HUES6 (cell line): ENCODE measurements around the gene ASB10.

Experiments
- H3K27ac ChIP-seq: 2 replicates; pipeline ENCODE4 v1.7.0; 2013; ENCODE audit warnings: low read depth, mild to moderate bottlenecking, low read length, inconsistent platforms
- H3K27me3 ChIP-seq: 2 replicates; pipeline ENCODE4 v1.6.1; 2013; ENCODE audit warnings: low read length; ENCODE audit not compliant: control insufficient read depth, insufficient read depth
- H3K36me3 ChIP-seq: 2 replicates; pipeline ENCODE4 v1.6.1; 2013; ENCODE audit warnings: low read length; ENCODE audit not compliant: control insufficient read depth, insufficient read depth
- H3K4me1 ChIP-seq: 2 replicates; pipeline ENCODE4 v1.6.1; 2013; ENCODE audit warnings: low read length; ENCODE audit not compliant: control insufficient read depth, insufficient read depth
- H3K4me3 ChIP-seq: 2 replicates; pipeline ENCODE4 v1.5.1; 2013; ENCODE audit warnings: low read depth, low read length
- H3K9ac ChIP-seq: one replicate; pipeline ENCODE4 v1.6.1; 2013; ENCODE audit warnings: mild to moderate bottlenecking, low read length
- H3K9me3 ChIP-seq: 2 replicates; pipeline ENCODE4 v1.6.1; 2013; ENCODE audit warnings: low read depth, low read length; ENCODE audit not compliant: control insufficient read depth, insufficient read depth

The ASB10 gene

DNA sequence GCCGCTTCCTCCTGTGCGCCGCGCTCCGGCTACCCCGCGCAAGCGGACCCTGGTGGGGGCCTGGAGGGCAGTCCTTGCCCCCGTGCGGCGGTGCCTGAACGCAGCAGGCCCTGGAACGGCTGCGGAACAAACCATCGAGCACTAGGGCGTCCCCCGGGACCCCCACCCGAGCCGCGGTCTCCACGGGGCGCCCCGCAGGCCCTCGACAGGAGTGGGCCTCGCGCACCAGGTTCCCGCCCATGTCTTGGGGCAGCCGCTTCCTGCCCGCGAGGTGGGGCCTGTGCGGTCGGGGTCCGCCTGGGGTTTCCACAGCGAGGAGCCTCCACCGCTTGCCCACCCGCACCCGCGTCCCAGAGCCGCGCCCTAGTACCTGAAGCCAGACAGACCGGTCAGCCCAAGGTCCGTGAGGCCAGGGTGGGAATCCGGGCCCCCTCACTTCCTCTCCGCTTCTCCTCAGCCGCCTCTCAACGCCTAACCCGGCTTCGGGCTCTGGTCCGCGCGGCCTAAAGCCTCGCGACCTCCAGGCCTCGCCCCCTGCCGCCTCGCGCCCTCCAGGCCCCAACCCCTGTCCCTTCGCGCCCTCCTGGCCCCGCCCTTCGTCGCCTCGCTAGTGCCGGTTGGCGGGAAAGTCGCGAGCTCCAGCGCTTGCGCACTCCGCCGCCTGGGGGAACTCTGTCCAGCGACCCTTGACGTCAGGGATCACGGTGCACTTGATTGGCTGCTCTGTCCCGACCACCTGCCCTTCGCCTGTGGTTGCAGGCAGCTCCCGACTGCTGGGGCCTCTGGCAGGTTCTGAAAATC lies 12.6 kb downstream of the ASB10 start:
- Histone ChIP-seq H3K36me3 (no peaks in the 10 kb centered on the region), H3K9me3 (peaks cover 11% of the 10 kb centered on the region), H3K9ac (no peak overlapping the region), H3K27me3 (peaks cover 88% of the 10 kb centered on the region), H3K4me3 (no peak overlapping the region), H3K27ac (no peak overlapping the region), H3K4me1 (no peaks in the 10 kb centered on the region)

DNA sequence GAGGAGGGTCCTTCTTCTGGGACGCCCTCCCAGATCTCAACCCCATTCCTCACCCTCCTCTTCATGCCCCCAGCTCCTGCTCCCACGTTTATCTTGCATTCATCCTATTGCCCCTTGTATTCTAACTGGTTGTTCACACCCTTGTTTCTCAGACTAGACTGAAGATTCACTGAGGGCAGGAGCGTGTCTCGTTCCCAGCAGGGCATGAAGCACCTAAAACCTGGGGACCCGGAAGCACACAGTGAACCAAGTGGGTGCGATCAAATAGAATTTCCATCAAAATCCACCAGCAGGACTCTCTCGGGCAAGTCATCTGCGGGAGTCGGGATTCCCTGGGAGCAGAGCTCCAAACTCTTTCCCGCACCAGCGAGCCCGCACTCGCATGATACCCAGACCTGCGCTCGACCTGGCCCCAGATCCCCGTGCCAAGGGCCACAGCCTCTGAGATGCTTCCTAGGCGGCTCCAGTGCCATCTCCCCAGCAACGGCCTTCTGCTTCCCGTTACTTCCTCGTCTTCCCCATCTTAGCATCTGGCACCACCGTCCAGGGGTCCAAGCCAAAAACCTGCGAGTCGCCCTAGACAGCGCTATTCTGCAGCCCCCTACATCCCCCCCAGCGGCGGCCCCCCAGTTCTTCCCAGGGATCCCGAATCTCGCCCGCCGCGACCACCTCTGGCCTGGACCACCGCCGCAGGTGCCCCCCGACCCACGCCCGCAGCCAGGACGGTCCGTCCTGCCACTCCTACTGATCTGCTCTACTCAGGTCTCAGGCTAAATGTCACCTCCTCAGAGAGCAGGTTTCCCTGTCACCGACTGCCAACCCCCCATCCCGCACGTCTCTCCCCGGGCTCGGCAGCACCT lies 13.4 kb downstream of the ASB10 start:
- H3K36me3 ChIP-seq = no peaks in the 10 kb centered on the region
- H3K9ac ChIP-seq = no peak overlapping the region
- H3K4me3 ChIP-seq = no peak overlapping the region
- peaks cover 5% of the 10 kb centered on the region; the same call in 1 of the 2 replicates for H3K4me1 ChIP-seq
- H3K9me3 ChIP-seq = peaks cover 11% of the 10 kb centered on the region
- no peak overlapping the region for H3K27ac ChIP-seq
- H3K27me3 ChIP-seq = peaks cover 88% of the 10 kb centered on the region

DNA sequence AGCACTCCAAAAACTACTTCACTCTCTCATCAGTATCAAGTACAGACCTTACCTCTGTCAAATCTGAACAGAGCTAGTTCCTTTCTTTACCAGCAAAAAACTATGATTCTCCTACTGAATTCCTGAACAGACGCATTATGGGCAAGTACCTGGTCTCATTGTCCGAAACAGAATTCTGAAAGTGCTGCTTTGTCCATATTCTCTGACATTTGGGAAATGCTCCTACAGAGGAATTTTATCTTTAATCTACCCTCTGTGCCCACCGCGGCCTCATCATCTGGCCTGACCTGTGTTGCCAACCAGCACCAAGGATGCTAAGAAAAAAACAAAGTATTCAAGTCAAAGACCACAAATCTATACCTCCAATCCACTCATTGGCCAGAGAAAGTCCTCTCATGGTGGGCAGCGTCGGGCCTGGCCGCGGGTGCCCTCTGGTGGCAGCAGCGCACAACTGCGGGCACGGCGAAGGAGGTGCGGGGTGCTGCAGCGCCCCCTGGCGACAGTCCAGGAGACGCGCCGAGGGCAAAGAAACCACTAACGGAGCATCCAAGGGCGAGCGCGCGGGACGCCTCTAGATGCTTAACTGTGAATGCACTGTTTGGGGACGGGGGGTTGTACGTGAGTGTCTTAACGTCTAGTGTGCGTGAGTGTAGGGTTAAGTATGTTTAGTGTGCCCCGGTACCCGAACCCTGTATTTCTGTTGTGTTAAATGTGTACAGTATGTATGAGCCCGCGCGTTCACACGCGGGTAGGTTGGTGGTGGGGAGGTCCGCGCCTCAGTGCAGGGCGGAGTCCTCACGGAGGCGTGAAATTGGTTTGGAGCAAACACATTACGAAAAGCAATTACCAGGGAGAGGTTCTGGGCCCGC lies 14.5 kb downstream of the ASB10 start:
- H3K4me3 ChIP-seq = no peak overlapping the region
- H3K27ac ChIP-seq = no peak overlapping the region
- peaks cover 11% of the 10 kb centered on the region for H3K9me3 ChIP-seq
- peaks cover 96% of the 10 kb centered on the region for H3K27me3 ChIP-seq
- no peaks in the 10 kb centered on the region for H3K36me3 ChIP-seq
- no peak overlapping the region for H3K9ac ChIP-seq
- peaks cover 5% of the 10 kb centered on the region; the same call in 1 of the 2 replicates for H3K4me1 ChIP-seq

DNA sequence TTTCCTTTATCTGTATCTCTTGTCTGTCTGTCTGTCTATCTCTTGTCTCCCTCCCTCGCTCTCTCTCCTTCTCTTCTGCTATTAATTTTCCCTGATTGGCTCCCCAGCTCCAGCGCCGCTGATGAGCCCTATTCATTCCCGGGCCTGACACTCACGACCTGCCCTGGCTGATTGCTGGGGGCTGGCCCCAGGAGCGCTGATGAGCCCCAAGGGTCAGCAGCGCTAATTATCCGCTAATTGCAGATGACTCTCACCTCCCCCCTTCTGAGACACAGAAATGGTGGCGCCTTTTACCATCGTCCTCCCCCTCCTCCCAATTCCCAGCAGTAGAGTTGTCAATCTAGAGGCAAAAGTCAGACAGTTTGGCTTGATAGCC lies 18.3 kb downstream of the ASB10 start:
- Histone ChIP-seq H3K36me3 (no peaks in the 10 kb centered on the region), H3K4me3 (peak overlapping the region; percentile 73; the same call in 1 of the 2 replicates), H3K27ac (no peak overlapping the region), H3K9ac (no peak overlapping the region), H3K9me3 (no peaks in the 10 kb centered on the region), H3K27me3 (peaks cover 98% of the 10 kb centered on the region), H3K4me1 (peaks cover 8% of the 10 kb centered on the region; the same call in 1 of the 2 replicates)

DNA sequence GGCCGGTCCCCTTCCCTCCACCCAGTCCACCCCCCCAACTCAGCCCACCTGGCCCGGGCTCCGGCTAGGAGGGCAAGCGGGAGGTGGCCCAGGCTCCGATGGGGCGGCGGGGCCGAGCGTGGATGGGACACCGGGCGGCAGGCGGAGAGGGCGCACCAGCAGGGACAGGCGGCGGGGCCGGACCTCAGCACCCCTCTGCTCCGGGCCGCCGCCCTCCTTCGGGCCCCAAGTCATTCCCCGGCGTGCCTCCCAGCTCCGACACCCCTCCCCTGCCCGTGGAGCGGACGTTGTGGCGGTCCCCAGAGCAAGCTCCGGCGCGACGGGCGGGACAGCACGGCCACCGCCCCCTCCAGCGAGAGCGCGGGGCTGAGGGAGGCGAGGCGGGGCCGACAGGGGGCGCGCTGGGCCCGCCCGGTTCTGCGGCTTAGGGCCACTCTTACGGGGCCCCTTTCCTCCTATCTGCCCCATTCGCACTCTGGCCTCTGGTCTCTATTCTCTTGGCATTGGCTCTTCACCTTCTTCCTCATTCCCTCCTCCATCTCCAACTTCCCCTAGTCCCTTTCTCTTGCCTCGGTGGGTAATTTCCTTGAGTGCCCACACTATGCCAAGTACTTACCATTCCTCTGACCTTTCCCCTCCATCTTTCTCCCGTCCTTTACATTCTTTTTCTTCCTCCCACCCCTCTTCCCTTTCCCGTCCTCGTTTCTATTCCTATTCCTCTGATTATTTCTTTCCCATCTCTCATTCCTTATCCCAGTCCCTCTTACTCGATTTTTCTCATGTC lies 18.9 kb downstream of the ASB10 start:
- H3K4me1 ChIP-seq = peaks cover 8% of the 10 kb centered on the region; the same call in 1 of the 2 replicates
- no peak overlapping the region for H3K9ac ChIP-seq
- H3K27me3 ChIP-seq = peaks cover 97% of the 10 kb centered on the region
- no peaks in the 10 kb centered on the region for H3K36me3 ChIP-seq
- H3K4me3 ChIP-seq = peak overlapping the region; percentile 73
- no peak overlapping the region for H3K27ac ChIP-seq
- H3K9me3 ChIP-seq = no peaks in the 10 kb centered on the region

DNA sequence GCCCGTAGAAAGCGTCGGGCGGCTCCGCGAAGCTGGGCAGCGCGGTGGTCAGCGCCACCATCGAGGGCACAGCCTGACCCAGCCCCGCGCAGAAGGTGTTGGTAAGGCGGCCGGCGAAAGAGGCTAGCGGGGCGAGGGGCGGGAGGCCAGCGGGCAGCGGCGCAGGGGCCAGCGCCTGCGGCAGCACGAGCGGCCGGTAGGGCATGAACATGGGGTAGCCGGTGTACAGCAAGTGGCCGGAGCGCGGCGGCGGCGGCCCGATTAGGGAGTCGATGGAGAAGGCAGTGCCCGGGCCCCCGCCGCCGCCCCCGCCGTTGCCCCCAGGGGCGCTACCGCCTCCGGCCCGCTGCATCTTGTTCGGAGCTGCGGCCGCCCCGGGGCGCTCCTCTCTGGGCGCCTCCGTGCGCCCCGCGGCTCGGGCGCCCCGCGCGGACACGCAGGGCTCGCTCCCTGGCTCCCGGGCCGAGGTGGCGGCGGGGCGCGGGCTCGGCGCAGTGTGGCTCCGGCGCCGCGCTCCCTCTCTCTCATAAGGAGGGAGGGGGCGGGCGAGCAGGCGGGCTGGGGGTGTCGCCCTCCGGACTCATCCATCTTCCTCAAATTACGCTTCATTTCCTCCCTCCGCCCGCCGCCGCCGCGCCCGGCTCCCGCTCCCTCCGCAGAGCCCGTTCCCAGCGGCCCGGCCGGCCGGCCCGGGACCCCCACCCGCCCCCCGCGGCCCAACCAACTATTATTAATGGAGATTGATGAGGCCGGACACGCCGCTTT lies 19.7 kb downstream of the ASB10 start, which contains the start of gene GBX1:
Gene GBX1 (minus strand): TSS at position 498 of the 765 bp plus-strand sequence. CDS start 146 bp downstream, at position 352.
- H3K27me3 ChIP-seq = peaks cover 99% of the 10 kb centered on the region
- no peak within 1 kb of the TSS for H3K9ac ChIP-seq
- no peaks in the 10 kb centered on the region for H3K9me3 ChIP-seq
- no peak within 1 kb of the TSS for H3K27ac ChIP-seq
- no peaks in the 10 kb centered on the region for H3K36me3 ChIP-seq
- peaks cover 8% of the 10 kb centered on the region; the same call in 1 of the 2 replicates for H3K4me1 ChIP-seq
- H3K4me3 ChIP-seq = peak within 1 kb of the TSS; percentile 73

DNA sequence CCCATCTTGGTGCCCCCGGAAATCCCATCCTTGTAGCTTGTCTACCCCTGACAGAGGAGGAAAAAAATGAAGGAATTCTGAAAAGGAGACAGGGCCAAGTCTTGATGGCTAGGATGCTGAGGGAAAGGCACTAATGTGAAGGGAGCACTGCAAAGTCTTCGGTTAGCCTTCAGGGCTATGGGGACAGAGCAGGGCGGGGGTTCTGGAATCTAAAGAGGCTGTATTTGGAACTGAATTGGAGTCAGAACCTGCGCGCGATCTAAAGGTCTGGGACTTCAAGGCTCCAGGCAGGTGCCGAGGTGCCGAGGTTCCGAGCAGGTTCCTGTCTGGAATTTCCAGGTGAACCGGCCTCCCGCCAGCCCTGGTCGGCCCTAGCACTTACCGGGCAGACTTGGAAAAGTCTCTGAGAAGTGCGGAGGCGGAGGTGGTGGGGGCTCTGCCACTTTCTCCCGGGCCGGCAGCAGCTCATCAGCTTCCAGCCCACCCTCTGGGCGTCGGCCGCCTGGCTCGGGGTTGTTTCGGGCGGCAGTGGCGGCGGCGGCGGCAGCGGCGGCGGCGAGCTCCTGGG lies 20.3 kb downstream of the ASB10 start:
- Histone ChIP-seq H3K9me3 (no peaks in the 10 kb centered on the region), H3K27ac (no peak overlapping the region), H3K9ac (no peak overlapping the region), H3K36me3 (no peaks in the 10 kb centered on the region), H3K27me3 (peaks cover 99% of the 10 kb centered on the region), H3K4me3 (peak overlapping the region; percentile 73), H3K4me1 (peaks cover 8% of the 10 kb centered on the region; the same call in 1 of the 2 replicates)

DNA sequence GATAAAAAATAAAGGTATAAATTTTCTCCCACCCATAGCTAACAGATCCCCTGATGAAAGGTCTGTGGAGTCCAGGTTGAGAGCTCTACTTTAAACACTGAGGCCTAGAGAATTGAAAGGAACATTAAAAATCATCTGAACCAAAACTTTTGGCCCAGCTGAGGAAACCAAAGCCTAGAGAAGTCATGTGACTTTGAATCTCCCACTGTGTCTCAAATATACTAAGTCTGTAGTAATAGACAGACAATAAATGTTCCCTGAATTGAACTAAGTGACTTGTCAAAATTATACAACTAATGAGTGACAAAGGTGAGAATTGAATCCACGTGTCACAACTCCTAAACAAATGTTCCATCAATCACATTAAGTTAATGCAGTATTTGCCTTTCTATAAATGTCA lies 25.3 kb downstream of the ASB10 start:
- no peak overlapping the region for H3K4me3 ChIP-seq
- H3K4me1 ChIP-seq = 0 out of 2 replicates have a peak, but pooled peaks cover 3% of the 10 kb centered on the region
- H3K9ac ChIP-seq = no peak overlapping the region
- H3K27me3 ChIP-seq = peaks cover 93% of the 10 kb centered on the region
- no peaks in the 10 kb centered on the region for H3K36me3 ChIP-seq
- H3K27ac ChIP-seq = no peak overlapping the region
- no peaks in the 10 kb centered on the region for H3K9me3 ChIP-seq

DNA sequence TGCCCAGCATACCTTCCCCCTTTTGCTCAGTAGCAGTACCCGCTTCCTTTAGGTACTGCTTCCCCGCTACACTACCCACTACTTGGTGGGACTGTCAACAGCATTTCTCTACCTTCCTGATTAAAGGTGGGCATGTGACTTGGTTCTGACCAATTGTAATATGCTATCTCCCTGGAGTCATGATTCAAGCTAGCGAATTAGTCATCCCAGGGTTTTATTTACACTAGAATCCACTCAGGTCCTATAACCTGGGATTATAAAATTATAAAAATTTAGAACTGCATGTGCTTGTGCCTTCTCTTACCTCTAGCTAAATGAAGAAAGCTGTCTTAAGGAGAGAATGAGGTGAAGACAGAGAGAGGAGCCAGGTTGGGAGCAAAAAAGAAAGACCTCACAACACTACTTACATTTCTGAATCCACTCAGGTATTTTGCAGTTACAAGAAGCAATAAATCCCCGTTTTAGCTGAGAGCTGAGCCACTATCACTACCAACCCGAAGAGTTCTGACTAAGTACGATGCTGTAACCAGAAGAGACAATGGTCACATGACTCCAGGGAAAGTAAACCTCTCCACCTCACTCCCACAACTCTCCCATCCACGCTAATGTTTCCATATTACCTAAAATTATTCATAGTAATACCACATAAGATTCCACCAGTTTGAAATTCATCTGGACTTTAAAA lies 29.3 kb downstream of the ASB10 start:
- H3K4me1 ChIP-seq = no peaks in the 10 kb centered on the region
- no peaks in the 10 kb centered on the region for H3K36me3 ChIP-seq
- H3K9ac ChIP-seq = no peak overlapping the region
- H3K27me3 ChIP-seq = peaks cover 68% of the 10 kb centered on the region
- no peaks in the 10 kb centered on the region for H3K9me3 ChIP-seq
- H3K4me3 ChIP-seq = no peak overlapping the region
- no peak overlapping the region for H3K27ac ChIP-seq
